ENCODE measurements around the gene PDE4D.

Gene PDE4D

DNA sequence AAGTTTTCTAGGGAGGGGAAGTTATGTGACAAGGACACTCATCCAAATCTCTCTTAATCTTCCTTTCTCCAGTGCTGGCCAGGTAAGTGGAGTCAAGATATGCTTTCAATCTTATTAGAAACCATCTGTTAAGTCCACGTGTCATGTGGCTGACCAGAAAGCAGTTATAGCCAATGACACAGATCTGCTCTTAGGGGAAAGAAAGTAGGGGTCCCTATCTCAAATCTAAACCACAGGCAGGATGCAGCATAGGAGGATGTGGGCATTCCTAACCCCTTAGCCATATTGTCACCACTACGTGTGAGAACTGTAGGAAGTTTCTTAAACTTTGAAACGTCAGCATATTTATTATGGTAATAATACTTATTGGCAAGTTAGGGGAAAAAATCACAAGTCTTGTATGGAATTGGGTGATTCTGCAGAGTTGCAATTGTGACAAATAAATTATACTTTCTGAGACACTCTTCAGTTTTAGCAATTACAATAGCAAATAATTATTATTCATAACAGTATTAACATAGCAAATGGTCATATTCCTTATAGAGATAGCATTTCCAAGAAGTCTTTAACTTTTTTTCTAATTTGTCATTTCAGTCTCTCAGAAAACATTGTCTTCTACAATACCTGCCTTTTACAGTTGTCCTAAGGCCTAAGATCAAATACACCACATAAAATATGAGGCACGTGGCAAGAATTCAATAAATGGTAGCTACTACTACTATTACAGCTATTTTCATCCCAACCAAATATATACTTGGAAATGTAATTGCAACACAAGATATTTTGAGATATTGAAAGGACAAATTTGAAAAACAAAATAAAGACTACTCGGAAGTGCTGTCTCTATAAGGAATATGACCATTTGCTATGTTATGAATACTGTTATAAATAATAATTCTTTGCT is 236.9 kb downstream of the PDE4D start:
- Histone ChIP-seq H3K36me3 (ENCODE audit: insufficient read depth, low read length) (no peaks in the 10 kb centered on the region), H3K9me3 (ENCODE audit: control insufficient read depth, insufficient read depth, low read length) (no peaks in the 10 kb centered on the region), H3K9ac (ENCODE audit: low read depth, low read length) (no peak overlapping the region), H3K4me1 (ENCODE audit: insufficient read depth, low read length) (peaks cover under 1% of the 10 kb centered on the region; the same call in 1 of the 2 replicates)

DNA sequence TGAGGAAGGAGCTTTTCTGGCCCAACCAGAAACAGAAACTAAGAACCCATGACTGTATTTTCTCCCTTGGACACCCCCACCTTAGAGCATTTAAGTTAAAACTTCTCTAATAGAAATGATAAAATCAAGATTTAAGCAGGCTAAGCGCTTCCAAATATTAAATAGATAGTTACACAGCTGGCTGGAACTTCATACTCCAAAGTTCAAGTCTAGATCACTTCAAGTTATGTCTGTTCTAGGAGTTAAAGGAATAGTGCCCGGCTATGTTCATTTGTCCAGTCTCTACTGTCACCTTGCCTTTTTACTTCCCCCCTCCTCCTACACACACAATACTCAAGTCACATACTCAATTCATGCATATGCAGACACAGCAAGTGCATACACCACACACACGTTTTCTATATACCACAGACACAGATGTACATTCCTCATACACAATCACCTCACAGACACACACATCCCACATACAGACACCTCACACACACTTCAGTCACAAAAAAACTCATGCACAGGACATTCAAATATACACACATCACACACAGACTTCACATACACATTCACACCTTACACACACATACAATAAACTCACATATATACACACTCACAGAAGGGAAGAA is 237.7 kb downstream of the PDE4D start:
- no peaks in the 10 kb centered on the region for H3K9me3 ChIP-seq (ENCODE audit: control insufficient read depth, insufficient read depth, low read length)
- no peak overlapping the region for H3K9ac ChIP-seq (ENCODE audit: low read depth, low read length)
- no peaks in the 10 kb centered on the region for H3K4me1 ChIP-seq (ENCODE audit: insufficient read depth, low read length)
- H3K36me3 ChIP-seq (ENCODE audit: insufficient read depth, low read length): no peaks in the 10 kb centered on the region

DNA sequence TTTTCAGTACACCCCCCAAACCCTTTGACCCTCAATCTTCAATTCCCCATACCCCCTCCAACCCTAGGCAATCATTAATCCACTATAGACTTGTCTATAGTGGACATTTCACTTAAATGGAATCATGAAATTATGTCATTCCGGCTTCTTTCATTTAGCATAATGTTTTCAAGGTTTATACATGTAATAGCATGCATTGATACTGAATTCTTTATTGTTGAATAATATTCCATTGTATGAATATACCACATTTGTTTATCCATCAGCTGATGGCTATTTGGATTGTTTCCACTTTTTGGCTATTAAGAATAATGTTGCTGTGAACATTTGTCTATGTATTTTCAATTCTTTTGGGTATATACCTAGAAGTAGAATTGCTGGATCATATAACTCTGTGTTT is 238.8 kb downstream of the PDE4D start:
- Histone ChIP-seq H3K4me1 (ENCODE audit: insufficient read depth, low read length) (no peaks in the 10 kb centered on the region), H3K9ac (ENCODE audit: low read depth, low read length) (no peak overlapping the region), H3K9me3 (ENCODE audit: control insufficient read depth, insufficient read depth, low read length) (no peaks in the 10 kb centered on the region), H3K36me3 (ENCODE audit: insufficient read depth, low read length) (no peaks in the 10 kb centered on the region)

DNA sequence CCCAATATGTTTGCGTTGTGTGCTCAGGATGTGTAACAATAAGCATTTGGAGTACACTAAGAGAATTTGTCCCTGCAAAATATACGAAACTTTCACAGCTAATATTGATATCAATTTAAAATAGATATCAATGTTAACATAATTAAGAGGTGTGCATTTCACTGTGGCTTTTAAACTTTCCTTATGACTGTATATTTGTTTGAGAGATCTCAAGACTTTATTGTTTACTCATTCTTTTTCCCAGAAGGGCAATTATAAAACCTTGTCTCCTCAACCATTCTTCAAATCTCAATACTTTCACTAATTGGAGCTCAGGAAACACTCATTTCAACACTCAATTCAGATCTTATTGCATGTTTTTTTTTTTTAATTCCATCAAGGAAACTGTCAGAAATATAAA is 241.1 kb downstream of the PDE4D start:
- H3K9me3 ChIP-seq (ENCODE audit: control insufficient read depth, insufficient read depth, low read length): no peaks in the 10 kb centered on the region
- H3K36me3 ChIP-seq (ENCODE audit: insufficient read depth, low read length): no peaks in the 10 kb centered on the region
- H3K9ac ChIP-seq (ENCODE audit: low read depth, low read length): no peak overlapping the region
- no peaks in the 10 kb centered on the region for H3K4me1 ChIP-seq (ENCODE audit: insufficient read depth, low read length)

DNA sequence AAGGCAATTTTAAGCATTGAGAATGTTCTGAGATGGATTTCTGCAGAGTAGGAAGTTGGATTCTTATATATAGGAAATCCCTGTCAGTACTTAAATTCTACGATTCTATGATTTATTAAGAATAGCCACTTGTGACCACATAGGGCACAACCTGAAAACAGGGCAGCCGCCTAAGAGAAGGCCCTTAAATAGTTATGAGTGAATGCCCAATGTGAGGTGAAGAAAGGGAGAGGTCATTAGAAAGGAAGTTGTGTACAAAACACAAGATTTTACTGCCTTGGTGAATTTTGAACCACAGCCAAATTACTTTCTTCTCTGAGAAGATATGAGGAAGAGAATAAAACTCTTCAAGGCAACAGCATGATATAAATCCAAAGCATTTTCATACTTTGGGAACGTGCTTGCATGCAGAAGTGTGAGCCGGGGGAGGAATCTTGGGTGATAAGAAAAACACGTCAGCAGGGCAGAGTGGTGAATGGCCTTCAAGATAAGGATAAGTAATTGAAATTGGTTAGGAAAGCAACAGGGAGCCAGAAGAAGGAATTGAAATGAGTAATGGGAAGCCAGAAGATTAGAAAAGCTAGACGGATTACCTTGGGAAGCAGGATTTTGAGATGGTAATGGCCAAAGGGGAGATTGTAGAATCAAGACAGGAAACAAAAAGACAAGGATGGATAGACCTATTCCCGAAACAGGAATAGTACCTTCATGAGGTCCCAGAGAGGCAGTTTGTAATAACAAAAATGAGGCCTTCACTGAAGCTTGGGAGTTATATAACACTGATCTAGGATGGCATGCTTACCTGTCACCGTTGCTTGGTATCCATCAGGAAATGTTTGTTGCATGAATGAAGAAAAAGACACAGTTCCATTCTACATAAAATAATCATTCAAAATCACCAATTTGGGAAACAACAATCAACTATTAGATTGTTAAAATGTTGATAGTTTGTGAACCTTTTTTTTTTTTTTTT is 244.3 kb downstream of the PDE4D start:
- no peak overlapping the region for H3K9ac ChIP-seq (ENCODE audit: low read depth, low read length)
- no peaks in the 10 kb centered on the region for H3K9me3 ChIP-seq (ENCODE audit: control insufficient read depth, insufficient read depth, low read length)
- no peaks in the 10 kb centered on the region for H3K36me3 ChIP-seq (ENCODE audit: insufficient read depth, low read length)
- no peaks in the 10 kb centered on the region for H3K4me1 ChIP-seq (ENCODE audit: insufficient read depth, low read length)

DNA sequence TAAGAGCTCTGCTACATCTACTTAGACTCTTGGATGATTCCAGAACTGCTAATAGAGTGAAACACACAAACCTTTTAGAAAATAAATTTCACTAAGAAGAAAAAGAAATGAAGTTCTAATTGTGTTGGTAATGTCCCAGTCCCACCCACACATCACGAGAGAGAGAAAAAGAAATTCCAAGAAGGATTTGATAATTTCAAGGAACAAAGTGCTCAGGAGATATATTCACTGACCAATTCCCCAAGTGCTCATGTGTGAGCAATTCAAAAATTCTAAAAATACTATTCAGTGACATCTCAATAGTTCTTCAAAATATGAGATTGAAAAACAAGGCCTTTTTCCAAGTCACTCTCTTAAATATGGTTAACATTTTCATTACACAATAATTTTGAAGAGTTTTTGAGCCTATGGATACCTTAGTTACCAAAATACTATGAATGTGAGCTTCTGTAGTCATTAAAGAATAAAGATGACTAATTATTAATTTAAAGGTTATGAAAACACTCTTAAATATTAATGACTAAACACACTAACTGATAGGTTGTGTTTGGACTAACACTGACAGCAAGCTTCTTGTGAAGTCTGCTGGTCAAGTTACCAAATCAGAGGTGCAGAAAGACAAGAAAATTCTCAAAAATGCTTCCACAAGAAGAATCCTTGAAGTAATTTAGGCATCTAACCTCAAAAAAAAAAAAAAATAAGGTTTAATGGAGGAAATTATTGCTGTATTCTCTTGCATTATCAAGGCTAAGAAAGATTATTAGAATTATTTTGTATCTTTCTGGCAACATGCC is 245.3 kb downstream of the PDE4D start:
- no peaks in the 10 kb centered on the region for H3K36me3 ChIP-seq (ENCODE audit: insufficient read depth, low read length)
- no peak overlapping the region for H3K9ac ChIP-seq (ENCODE audit: low read depth, low read length)
- no peaks in the 10 kb centered on the region for H3K4me1 ChIP-seq (ENCODE audit: insufficient read depth, low read length)
- H3K9me3 ChIP-seq (ENCODE audit: control insufficient read depth, insufficient read depth, low read length): no peaks in the 10 kb centered on the region

DNA sequence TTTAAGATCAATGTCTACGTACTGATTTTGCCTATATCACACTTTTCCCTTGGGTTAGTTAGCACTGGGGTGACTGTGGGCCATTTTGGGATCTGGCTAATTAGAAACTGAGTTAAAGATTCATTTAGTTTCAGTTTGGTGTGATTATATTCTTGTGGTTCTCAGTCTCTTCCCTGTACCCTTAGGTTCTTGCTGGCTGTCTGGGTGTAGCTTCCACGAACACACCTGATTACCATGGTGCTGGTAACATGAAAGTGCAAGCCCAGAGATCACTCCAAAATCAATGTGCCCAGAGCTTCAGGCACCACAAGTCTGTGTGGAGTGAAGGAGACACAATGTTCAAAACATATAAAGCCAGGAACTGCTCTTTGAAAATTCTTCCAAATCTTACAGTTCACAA is 248.1 kb downstream of the PDE4D start:
- Histone ChIP-seq H3K9ac (ENCODE audit: low read depth, low read length) (no peak overlapping the region), H3K36me3 (ENCODE audit: insufficient read depth, low read length) (no peaks in the 10 kb centered on the region), H3K4me1 (ENCODE audit: insufficient read depth, low read length) (no peaks in the 10 kb centered on the region), H3K9me3 (ENCODE audit: control insufficient read depth, insufficient read depth, low read length) (no peaks in the 10 kb centered on the region)

DNA sequence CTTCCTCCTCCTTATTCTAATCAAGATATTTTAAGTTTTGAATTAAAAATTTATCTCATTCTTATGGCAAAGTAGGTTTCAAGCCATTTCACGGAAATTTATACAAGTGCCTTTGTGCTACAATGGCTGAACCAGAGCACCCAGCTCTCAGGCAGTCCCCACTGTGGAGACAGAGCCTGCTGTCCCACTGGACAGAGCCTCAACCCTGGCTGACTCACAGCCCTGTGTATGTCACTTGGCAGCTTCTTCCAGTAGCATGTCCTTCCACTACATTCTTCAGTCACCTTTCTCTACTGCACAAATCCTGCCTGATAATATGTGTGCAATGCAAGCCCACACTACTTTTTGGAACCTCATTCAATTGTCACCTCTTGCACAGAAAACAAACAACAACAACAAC is 253.1 kb downstream of the PDE4D start:
- Histone ChIP-seq H3K4me1 (ENCODE audit: insufficient read depth, low read length) (no peaks in the 10 kb centered on the region), H3K36me3 (ENCODE audit: insufficient read depth, low read length) (no peaks in the 10 kb centered on the region), H3K9ac (ENCODE audit: low read depth, low read length) (no peak overlapping the region), H3K9me3 (ENCODE audit: control insufficient read depth, insufficient read depth, low read length) (no peaks in the 10 kb centered on the region)

DNA sequence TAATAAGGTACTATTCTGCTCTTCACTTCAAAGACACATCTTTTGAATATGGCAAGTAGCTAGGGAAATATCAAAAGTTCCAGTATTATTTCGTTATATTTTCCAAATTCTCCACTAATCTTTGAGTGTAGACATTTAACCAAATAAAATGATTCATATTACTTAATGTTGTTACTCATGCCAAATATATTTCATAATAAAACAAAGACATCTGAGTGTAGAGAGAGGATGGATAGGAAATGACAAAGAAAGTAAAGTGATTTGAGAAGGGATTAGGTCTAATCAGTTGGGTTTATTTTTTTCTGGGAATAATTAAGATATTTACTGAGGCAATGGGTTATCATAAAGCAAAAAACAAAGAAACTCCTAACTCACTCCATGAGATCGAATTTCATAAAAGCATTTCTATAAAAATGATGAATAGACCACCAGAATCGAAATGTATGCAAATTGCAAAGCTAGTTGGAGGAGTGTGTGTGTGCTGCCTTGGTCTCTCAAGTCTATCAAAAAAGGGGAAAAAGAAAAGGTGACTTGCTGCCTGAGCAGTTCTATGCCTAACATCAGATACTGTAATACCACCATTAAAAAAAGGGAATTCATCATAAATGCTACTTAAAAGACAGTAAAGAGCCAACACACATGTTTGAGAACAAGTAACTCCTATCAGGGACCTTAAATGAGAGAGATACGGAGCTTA is 255.5 kb downstream of the PDE4D start:
- Histone ChIP-seq H3K4me1 (ENCODE audit: insufficient read depth, low read length) (no peaks in the 10 kb centered on the region), H3K9ac (ENCODE audit: low read depth, low read length) (no peak overlapping the region), H3K36me3 (ENCODE audit: insufficient read depth, low read length) (no peaks in the 10 kb centered on the region), H3K9me3 (ENCODE audit: control insufficient read depth, insufficient read depth, low read length) (no peaks in the 10 kb centered on the region)

DNA sequence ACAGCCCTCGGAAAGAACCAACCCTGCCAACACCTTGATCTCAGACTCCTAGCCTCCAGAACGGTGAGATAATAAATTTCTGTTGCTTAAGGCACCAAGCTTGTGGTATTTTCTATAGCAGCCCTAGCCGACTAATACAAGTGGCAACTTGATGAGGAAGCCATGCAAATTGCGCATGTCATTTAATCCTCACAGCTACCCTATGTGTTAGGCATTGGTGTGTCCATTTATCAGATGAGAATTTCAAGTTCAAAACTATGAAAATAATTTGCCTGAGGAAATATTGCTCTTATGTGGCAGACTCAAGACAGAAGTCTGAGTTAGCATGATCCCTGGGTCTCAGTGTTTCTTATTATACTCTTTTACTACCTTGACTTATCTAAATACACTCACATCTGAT is 264.0 kb downstream of the PDE4D start:
- H3K4me1 ChIP-seq (ENCODE audit: insufficient read depth, low read length): no peaks in the 10 kb centered on the region
- no peaks in the 10 kb centered on the region for H3K36me3 ChIP-seq (ENCODE audit: insufficient read depth, low read length)
- H3K9me3 ChIP-seq (ENCODE audit: control insufficient read depth, insufficient read depth, low read length): 0 out of 2 replicates have a peak, but pooled peaks cover 5% of the 10 kb centered on the region
- H3K9ac ChIP-seq (ENCODE audit: low read depth, low read length): no peak overlapping the region

DNA sequence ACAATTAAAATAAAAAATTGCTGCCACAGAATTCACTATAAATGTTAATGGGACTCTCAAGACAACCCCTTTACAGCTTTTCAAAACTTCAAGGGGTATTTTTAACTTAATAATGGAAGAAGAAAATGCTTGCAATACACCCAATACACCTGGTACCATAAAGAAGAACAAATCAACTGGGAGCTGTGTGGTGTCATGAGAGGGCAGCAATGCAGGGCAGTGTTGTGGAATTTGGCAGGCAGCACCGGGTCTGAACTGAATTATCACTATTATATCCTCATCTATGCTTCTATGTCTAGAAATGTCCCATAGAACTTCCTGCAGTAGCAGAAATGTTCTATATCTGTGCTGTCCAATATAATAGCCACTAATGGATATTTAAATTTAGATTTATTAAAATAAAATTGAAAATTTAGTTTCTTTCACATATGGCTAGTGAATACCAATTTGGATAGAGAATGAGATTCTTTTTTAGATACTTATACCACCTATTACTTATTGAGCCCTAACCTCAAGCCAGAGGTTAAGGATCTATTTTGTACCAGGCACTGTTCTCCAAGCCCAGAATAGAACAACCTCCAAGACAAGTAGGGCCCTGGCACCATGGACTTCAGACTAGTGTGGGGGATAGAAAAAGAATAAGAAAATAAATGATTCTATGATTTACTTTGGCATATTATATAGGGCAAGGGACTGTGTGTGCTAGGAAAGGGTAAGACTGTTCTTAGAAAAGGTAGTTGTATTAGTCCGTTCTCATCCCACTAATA is 265.3 kb downstream of the PDE4D start:
- Histone ChIP-seq H3K9me3 (ENCODE audit: control insufficient read depth, insufficient read depth, low read length) (0 out of 2 replicates have a peak, but pooled peaks cover 5% of the 10 kb centered on the region), H3K9ac (ENCODE audit: low read depth, low read length) (no peak overlapping the region), H3K36me3 (ENCODE audit: insufficient read depth, low read length) (no peaks in the 10 kb centered on the region), H3K4me1 (ENCODE audit: insufficient read depth, low read length) (no peaks in the 10 kb centered on the region)

DNA sequence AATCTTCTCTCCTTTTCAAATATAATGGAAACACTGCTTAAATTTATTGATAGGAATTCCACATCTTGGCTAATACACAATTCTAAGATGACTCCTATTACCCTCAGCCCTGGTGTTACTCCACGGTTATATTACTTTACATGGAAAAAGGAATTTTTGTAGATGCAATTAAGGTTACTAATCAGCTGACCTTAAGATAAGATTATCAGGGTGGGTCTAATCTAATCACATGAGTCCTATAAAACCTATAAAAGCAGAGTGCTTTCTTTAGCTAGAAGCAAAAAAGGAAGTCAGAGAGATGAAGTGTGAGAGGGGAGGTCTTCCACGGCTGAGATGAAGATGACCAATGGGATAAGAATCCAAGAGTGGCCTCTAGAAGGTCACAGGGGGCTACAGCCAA is 268.6 kb downstream of the PDE4D start:
- Histone ChIP-seq H3K36me3 (ENCODE audit: insufficient read depth, low read length) (no peaks in the 10 kb centered on the region), H3K4me1 (ENCODE audit: insufficient read depth, low read length) (peaks cover under 1% of the 10 kb centered on the region; the same call in 1 of the 2 replicates), H3K9me3 (ENCODE audit: control insufficient read depth, insufficient read depth, low read length) (0 out of 2 replicates have a peak, but pooled peaks cover 5% of the 10 kb centered on the region), H3K9ac (ENCODE audit: low read depth, low read length) (no peak overlapping the region)

Measured in ES-I3 (cell line).